SKM-1 (cell line): ENCODE data around the gene B2M.
A peak's percentile ranks its signal among the peaks of the same experiment; 100 is the strongest.
"Not testable (repeated sequence)": the region's sequence is repeated elsewhere in the genome, so short reads cannot be mapped to it uniquely, and the experiment has no call there.

ENCODE experiments used
- DNase-seq: peaks from one replicate; lab custom pipeline; 2025; ENCODE audit not compliant: unreplicated experiment; lab: John Stamatoyannopoulos, UW

The B2M gene

DNA sequence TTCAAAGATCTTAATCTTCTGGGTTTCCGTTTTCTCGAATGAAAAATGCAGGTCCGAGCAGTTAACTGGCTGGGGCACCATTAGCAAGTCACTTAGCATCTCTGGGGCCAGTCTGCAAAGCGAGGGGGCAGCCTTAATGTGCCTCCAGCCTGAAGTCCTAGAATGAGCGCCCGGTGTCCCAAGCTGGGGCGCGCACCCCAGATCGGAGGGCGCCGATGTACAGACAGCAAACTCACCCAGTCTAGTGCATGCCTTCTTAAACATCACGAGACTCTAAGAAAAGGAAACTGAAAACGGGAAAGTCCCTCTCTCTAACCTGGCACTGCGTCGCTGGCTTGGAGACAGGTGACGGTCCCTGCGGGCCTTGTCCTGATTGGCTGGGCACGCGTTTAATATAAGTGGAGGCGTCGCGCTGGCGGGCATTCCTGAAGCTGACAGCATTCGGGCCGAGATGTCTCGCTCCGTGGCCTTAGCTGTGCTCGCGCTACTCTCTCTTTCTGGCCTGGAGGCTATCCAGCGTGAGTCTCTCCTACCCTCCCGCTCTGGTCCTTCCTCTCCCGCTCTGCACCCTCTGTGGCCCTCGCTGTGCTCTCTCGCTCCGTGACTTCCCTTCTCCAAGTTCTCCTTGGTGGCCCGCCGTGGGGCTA is at the start of gene B2M, which contains the start of gene PATL2:
Gene B2M (plus strand): TSS at position 422 of the 647 bp plus-strand sequence. CDS start 30 bp downstream, at position 452.
Gene PATL2 (minus strand): TSS at position 228 of the 647 bp plus-strand sequence. CDS start 34,833 bp downstream, outside the sequence.
- peak; percentile 96 for DNase-seq

DNA sequence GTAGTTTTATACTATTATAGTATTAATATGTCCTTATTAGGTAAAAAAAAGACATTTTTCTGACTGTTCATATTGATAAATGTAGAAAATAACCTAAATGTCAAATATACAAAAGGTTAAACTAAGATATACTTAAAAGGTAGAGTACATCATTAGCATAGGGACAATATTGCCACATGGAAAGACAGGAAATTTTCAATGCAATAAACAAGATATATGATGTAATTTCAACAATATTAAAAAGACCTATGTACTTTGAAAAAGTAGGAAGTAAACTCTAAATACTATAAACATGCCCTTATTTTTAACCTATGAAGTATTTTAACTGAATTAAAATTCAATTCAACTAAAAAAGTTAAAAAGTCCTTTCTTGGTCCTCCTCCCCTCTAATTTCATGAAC is 49.7 kb upstream of the B2M start:
- no peak for DNase-seq

GRCh38 chr15:44662478-44663409 is 48.6 kb upstream of the B2M start:
- DNase-seq: peak; percentile 14

GRCh38 chr15:44663410-44664308 is 47.7 kb upstream of the B2M start, which contains the start of gene SPG11:
SPG11 (minus strand) TSS chr15:44663662; CDS start chr15:44663647, 15 bp downstream.
- peak; percentile 95 for DNase-seq

GRCh38 chr15:44666210-44667038 is 44.9 kb upstream of the B2M start:
- no peak for DNase-seq

- DNase-seq: no peak
Measured at GRCh38 chr15:44667039-44667360, 44.3 kb upstream of the B2M start.

DNA sequence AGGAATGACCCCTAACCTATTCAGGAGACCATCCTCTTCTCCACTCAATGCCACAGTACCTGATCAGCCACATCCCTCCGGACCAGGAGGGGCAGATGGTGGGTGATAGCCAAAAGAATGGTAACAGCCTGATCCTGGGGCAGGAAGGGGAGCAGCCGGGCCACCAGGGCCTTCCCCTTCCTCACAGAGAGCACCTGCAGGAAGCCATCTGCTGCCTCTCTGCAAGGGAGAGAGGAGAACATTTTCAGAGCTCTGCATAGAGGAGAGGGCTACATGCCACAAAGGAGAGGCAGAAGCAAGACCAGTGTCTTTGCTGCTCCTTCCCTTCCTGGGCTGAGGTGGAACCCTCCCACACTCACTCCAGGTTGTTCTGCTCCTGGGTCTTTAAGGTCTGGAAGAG is 42.4 kb upstream of the B2M start:
- no peak for DNase-seq

DNA sequence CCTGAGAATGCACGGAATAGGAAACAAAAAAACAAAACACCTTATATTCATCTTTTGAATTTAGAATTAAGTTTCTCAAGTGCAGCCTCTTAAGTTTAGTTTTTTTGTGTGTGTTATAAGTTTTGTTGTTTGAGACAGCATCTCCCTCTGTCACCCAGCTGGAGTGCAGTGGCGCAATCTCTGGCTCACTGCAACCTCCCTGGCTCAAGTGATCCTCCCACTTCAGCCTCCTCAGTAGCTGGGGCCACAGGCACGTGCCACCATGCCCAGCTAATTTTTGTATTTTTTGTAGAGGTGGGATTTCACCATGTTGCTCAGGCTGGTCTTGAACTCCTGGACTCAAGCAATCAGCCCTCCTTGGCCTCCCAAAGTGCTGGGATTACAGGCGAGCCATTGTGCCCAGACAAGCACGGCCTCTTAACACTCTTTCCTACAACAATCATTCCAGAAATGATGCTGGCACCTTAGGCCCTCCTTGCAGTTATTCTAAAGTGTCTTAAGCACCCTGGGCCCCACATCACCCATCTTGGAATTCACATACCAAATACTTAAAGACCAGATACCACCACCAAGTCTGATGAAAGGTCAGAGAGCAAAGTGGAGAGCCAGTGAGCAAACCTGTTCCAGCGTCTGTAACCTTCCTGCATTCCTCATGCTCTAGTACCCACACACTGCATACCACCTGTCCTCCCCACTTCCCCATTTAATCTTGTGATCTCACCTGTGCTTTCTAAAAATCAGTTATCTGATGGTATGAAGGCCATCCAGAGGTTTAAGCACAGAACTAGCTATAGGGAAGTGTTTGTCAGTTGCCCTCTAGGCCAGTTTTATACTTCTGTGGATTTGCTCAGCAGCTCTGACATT is 41.0 kb upstream of the B2M start:
- DNase-seq: no peak

DNA sequence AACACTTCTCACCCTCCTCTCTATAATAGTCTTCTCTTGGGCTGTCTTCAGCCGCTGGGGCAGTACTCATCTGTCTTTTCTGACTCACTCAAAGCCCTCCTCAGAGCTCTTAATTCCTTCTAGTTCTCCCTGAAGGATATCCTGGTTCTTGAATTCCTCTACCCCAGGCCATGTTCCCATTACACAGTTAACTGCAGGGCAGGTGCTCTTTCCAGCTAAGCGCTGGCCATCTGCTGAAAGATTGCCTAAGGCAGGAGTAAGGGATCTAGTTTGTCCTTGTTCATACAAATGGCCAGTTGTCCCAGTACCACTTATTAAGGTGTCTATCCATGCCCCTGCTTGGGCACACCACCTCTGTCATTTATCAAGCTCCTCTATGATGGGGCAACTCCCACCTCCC is 37.7 kb upstream of the B2M start:
- DNase-seq: no peak

- no peak for DNase-seq
Measured at GRCh38 chr15:44675911-44676310, 35.4 kb upstream of the B2M start.

DNA sequence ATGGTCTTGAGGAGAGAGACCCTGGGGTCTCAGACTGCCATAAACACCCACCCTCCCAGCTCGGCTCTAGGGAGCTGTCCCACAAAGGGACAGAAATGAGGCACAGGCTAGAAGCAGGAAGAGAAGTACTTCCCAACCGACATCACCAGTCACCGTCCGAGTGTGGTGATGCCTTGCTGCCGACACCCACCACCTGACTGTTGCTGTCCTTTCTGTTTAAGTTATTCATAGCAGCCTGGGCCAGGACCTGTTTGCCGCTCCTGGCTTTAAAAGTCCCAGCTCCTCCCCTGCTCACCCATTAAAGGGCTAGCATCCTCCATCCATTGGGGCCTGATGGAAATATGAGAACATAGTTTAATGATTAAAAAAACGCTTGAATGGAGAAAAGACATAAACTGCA is 34.6 kb upstream of the B2M start:
- DNase-seq: no peak

DNA sequence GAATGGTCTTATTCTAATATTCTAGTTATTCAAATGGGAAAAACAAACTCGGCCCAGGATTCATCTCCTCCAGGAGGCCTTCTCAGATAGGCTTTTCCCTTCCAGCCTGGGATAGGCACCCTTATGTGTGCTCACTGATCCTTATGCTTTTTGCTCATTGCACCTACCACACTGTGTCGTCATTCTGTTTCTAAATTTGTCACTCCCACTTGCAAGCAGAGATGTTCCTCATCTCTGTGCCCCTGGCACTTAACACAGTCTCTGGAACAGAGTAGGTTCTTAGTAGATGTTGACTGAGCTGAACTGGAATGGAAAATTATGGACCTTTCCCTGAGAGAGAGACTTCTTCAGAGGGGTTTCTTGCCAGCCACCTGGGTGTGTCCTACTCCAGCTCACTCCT is 29.1 kb upstream of the B2M start:
- DNase-seq: peak; percentile 45

- not testable (repeated sequence) for DNase-seq
Measured at GRCh38 chr15:44682809-44683682, 28.3 kb upstream of the B2M start.

- not testable (repeated sequence) for DNase-seq
Measured at GRCh38 chr15:44689318-44689717, 22.0 kb upstream of the B2M start.

DNA sequence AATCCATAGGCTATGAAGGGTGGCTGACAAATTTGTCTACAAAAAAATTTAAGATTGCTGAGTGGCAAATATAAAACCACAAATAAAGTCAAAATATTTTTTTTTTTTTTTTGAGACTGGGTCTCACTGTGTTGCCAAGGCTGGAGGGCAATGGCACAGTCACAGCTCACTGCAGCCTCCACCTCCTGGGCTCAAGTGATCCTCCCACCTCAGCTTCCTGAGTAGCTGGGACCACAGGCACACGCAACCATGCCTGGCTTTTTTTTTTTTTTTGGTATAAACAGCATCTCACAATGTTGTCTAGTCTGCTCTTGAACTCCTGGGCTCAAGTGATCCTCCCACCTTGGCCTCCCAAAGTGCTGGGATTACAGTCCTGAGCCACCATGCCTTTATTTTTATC is 21.1 kb upstream of the B2M start:
- not testable (repeated sequence) for DNase-seq

- DNase-seq: no peak
Measured at GRCh38 chr15:44692659-44693058, 18.7 kb upstream of the B2M start.

DNA sequence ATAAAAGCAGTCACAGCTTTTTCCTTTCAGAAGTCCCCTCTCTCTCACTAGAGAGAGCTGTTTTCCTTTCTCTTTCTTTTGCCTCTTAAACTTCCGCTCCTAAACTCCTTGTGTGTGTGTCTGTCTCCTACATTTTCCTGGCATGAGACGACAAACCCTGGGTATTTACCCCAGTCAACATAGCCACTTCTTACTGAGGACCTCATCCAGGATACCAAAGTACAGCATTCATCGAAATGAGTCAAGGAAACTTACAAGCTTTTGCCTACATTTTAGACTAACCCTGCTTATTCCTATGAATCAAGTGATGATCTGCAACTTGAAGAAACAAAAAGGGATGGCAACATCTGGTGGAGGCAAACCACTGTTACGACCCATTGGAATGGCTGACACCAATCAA is 16.9 kb upstream of the B2M start:
- no peak for DNase-seq

DNA sequence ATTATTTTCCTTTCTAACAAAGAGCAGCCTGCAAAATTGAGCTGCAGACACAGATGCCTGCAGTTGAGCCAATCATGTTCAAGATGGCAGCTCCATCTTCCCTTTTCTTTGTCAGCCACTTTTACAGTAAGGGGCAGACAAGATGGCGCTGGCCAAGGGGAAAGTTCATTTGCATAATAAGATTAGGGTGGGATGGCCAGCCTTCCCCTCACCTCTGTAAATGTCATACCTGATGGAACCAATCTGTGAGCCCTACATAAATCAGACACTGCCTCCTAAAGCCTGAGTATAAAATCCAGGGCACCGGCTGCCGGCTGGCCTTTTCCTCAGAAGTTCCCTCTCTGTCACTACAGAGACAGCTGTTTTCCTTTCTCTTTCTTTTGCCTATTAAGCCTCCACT is 16.0 kb upstream of the B2M start:
- no peak for DNase-seq
